Panc1 (cell line): ENCODE measurements around the gene ETV2. TPM values are rescaled to one million over a fixed set of nuclear protein-coding genes. Genes with fewer than 3 reads are reported as not detected.

Experiments used
- ATAC-seq: fragments of 200-7000 bp; cut with Tn5 transposase; 2 replicates; pipeline ENCODE4 v1.9.1; 2020; ENCODE audit warnings: mild to moderate bottlenecking, moderate library complexity
- BruUV-seq: library from RNA; stranded (reverse); fragments of 400-500 nt; replicated peaks from 2 replicates; lab custom pipeline; 2021; lab: Mats Ljungman, UMichigan
- CTCF ChIA-PET: fragments of 300-600 bp; sonication (Branson Sonifier 250); formaldehyde crosslinking; loops from one replicate; lab custom pipeline; 2022; ENCODE audit warnings: antibody characterized with exemption; lab: Charles Lee
- POLR2A ChIA-PET: fragments of 300-600 bp; sonication (Branson Sonifier 250); formaldehyde crosslinking; loops from one replicate; lab custom pipeline; 2022; ENCODE audit warnings: antibody characterized with exemption; lab: Charles Lee
- DNase-seq: peaks from one replicate; pipeline ENCODE4 v3.0.0-alpha.2; 2010; ENCODE audit warnings: low read depth, low spot score
- H3K27ac ChIP-seq: 2 replicates; pipeline ENCODE4 v1.5.1; 2011; ENCODE audit warnings: mild to moderate bottlenecking, low read length, inconsistent platforms
- H3K27me3 ChIP-seq: fragments of 200-500 bp; sonication (Bioruptor generic); 2 replicates; pipeline ENCODE4 v1.6.0; 2014; ENCODE audit warnings: low read length, inconsistent platforms; ENCODE audit not compliant: control insufficient read depth, insufficient read depth
- H3K36me3 ChIP-seq: fragments of 200-500 bp; sonication (Bioruptor generic); 2 replicates; pipeline ENCODE4 v1.5.1; 2014; ENCODE audit warnings: inconsistent platforms, mild to moderate bottlenecking, low read length, moderate library complexity; ENCODE audit not compliant: control insufficient read depth, insufficient read depth
- H3K4me1 ChIP-seq: 2 replicates; pipeline ENCODE4 v1.5.1; 2011; ENCODE audit warnings: inconsistent platforms, mild to moderate bottlenecking, low read length, moderate library complexity; ENCODE audit not compliant: control insufficient read depth, insufficient read depth
- H3K4me3 ChIP-seq, 2 experiments: 2 replicates each; pipeline ENCODE4 v1.5.1; 2011 to 2012; ENCODE audit warnings: low read depth in 2 of 2, low read length in 2 of 2, mild to moderate bottlenecking in 2 of 2, inconsistent platforms in 1 of 2, moderate library complexity in 1 of 2
- H3K9me3 ChIP-seq: fragments of 200-500 bp; sonication (Bioruptor generic); 2 replicates; pipeline ENCODE4 v1.5.1; 2014; ENCODE audit warnings: low read depth, mild to moderate bottlenecking, inconsistent platforms, low read length, moderate library complexity; ENCODE audit not compliant: control insufficient read depth, insufficient read depth
- CTCF ChIP-seq: fragments of 450-650 bp; IDR thresholded peaks from 2 replicates; pipeline ENCODE4 v1.5.1; 2017; ENCODE audit warnings: mild to moderate bottlenecking
- POLR2AphosphoS5 ChIP-seq: IDR thresholded peaks from 2 replicates; pipeline ENCODE4 v1.6.1; 2012; ENCODE audit warnings: mild to moderate bottlenecking, low read depth, low read length, moderate library complexity
- REST ChIP-seq, 2 experiments: IDR thresholded peaks; 2 replicates each; pipeline ENCODE4 v1.6.1; 2011 to 2012; ENCODE audit warnings: low read depth in 2 of 2, control low read depth in 1 of 2, low read length in 1 of 2, mild to moderate bottlenecking in 1 of 2, moderate library complexity in 1 of 2; ENCODE audit not compliant: insufficient read depth in 1 of 2
- SIN3A ChIP-seq: IDR thresholded peaks from 2 replicates; pipeline ENCODE4 v1.6.1; 2012; ENCODE audit warnings: low read depth, mild to moderate bottlenecking, low read length, moderate library complexity, borderline replicate concordance; ENCODE audit not compliant: insufficient read depth
- TCF7L2 ChIP-seq: IDR thresholded peaks from 2 replicates; pipeline ENCODE4 v1.6.1; 2011; ENCODE audit warnings: mild to moderate bottlenecking, low read depth, low read length, inconsistent platforms
- in situ Hi-C: cut with HindIII; loops from 2 replicates; pipeline ENCODE4 v1.10.0; 2016; ENCODE audit warnings: low sequenced_read_pairs, low pct_unique_long_range_greater_than_20kb
- intact Hi-C: fragments of 100-400 bp; cut with micrococcal nuclease; formaldehyde crosslinking; loops from one replicate; pipeline ENCODE4 v1.10.0; 2022; ENCODE audit not compliant: unreplicated experiment
- total RNA-seq: library from RNA; stranded (reverse); gene quantifications from one replicate; pipeline ENCODE4 v1.2.1, GENCODE V29; 2021; ENCODE audit not compliant: unreplicated experiment

Gene ETV2
- total RNA-seq, 1 experiment from 2014 or later = 2.8 TPM

GRCh38 chr19:35619290-35619923 is 22.1 kb upstream of the ETV2 start:
- H3K4me1 ChIP-seq = no peaks in the 10 kb centered on the region
- POLR2A ChIA-PET = no interaction called here
- CTCF ChIA-PET = interaction anchor here (0.9 kb wide), 1 partner anchor 64 kb away, joined by 4 read pairs; no protein-coding TSS in a partner anchor
- no peaks in the 10 kb centered on the region for H3K27me3 ChIP-seq
- TF ChIP-seq POLR2AphosphoS5 (no peak), REST (IDR thresholded peaks at IDR 0.05; ENCODE audit: insufficient read depth in 1 of 2, low read depth in 2 of 2, low read length in 1 of 2) (no peak), TCF7L2 (no peak), CTCF (no peak), SIN3A (no peak)
- no peak for ATAC-seq
- in situ Hi-C loops (no loop called here), intact Hi-C loops (no loop called here)
- H3K27ac ChIP-seq = no peak overlapping the region
- no peaks in the 10 kb centered on the region for H3K36me3 ChIP-seq
- BruUV-seq = no TSS peak
- no peak for DNase-seq
- no peaks in the 10 kb centered on the region for H3K9me3 ChIP-seq
- no peak overlapping the region for H3K4me3 ChIP-seq

GRCh38 chr19:35620001-35620400 is 21.5 kb upstream of the ETV2 start:
- intact Hi-C loops = no loop called here
- Histone ChIP-seq H3K4me3 (no peak overlapping the region), H3K4me1 (no peaks in the 10 kb centered on the region), H3K36me3 (no peaks in the 10 kb centered on the region), H3K9me3 (no peaks in the 10 kb centered on the region), H3K27me3 (no peaks in the 10 kb centered on the region), H3K27ac (no peak overlapping the region)
- ATAC-seq (no peak), DNase-seq (no peak)
- ChIA-PET CTCF (interaction anchor here (0.9 kb wide), 1 partner anchor 65 kb away, joined by 4 read pairs; no protein-coding TSS in a partner anchor), POLR2A (no interaction called here)
- TF ChIP-seq TCF7L2 (no peak), SIN3A (no peak), CTCF (no peak), POLR2AphosphoS5 (no peak), REST (IDR thresholded peaks at IDR 0.05; ENCODE audit: insufficient read depth in 1 of 2, low read depth in 2 of 2, low read length in 1 of 2) (no peak)
- in situ Hi-C loops = no loop called here
- BruUV-seq = no TSS peak
